GM23338 (cell line): Measurements from ENCODE around the gene PMEL. TPM values are rescaled to one million over a fixed set of nuclear protein-coding genes. Genes with fewer than 3 reads are reported as not detected.

Experiments
- ATAC-seq: fragments of 200-7000 bp; cut with Tn5 transposase; 3 replicates; pipeline ENCODE4 v1.9.1; 2020
- DNase-seq: peaks from one replicate; pipeline ENCODE4 v3.0.0-alpha.2; 2015; ENCODE audit warnings: low spot score
- H2AFZ ChIP-seq: fragments of 200-600 bp; sonication (generic); 2 replicates; pipeline ENCODE4 v1.8.0; 2016; ENCODE audit warnings: antibody characterized with exemption, mild to moderate bottlenecking, moderate library complexity
- H3F3A ChIP-seq: fragments of 200-600 bp; sonication (generic); replicated peaks from 2 replicates; pipeline ENCODE4 v1.8.0; 2017; ENCODE audit warnings: antibody characterized with exemption, mixed run types, low read depth
- H3K27ac ChIP-seq: fragments of 200-600 bp; sonication (generic); 2 replicates; pipeline ENCODE4 v1.6.1; 2016; ENCODE audit warnings: low read depth
- H3K27me3 ChIP-seq: fragments of 200-600 bp; sonication (generic); 2 replicates; pipeline ENCODE4 v1.8.0; 2016; ENCODE audit warnings: mild to moderate bottlenecking, mixed run types, moderate library complexity; ENCODE audit not compliant: insufficient read depth
- H3K36me3 ChIP-seq: fragments of 200-600 bp; sonication (generic); 2 replicates; pipeline ENCODE4 v1.8.0; 2016; ENCODE audit warnings: mild to moderate bottlenecking; ENCODE audit not compliant: insufficient read depth
- H3K4me1 ChIP-seq: fragments of 200-600 bp; sonication (generic); 2 replicates; pipeline ENCODE4 v1.8.0; 2016; ENCODE audit warnings: mild to moderate bottlenecking, moderate library complexity; ENCODE audit not compliant: insufficient read depth
- H3K4me2 ChIP-seq: fragments of 200-600 bp; sonication (generic); 2 replicates; pipeline ENCODE4 v1.7.1; 2017; ENCODE audit warnings: mixed run types
- H3K4me3 ChIP-seq: fragments of 200-600 bp; sonication (generic); 2 replicates; pipeline ENCODE4 v1.6.1; 2016; ENCODE audit warnings: mixed run types
- H3K79me2 ChIP-seq: fragments of 200-600 bp; sonication (generic); replicated peaks from 2 replicates; pipeline ENCODE4 v1.8.0; 2017; ENCODE audit warnings: mild to moderate bottlenecking; ENCODE audit not compliant: insufficient read depth
- H3K9me2 ChIP-seq: fragments of 200-600 bp; sonication (generic); 2 replicates; pipeline ENCODE4 v1.8.0; 2017; ENCODE audit not compliant: insufficient read depth
- H4K20me1 ChIP-seq: fragments of 200-600 bp; sonication (generic); replicated peaks from 2 replicates; pipeline ENCODE4 v1.8.0; 2017; ENCODE audit warnings: mild to moderate bottlenecking; ENCODE audit not compliant: insufficient read depth
- H3K27ac Mint-ChIP-seq: 2 replicates; pipeline ENCODE4 v1.8.0; 2020; ENCODE audit warnings: inconsistent platforms, mild to moderate bottlenecking, moderate library complexity, mixed read lengths
- H3K27me3 Mint-ChIP-seq: 3 replicates; pipeline ENCODE4 v1.8.0; 2022; ENCODE audit warnings: low read depth, mild to moderate bottlenecking, moderate library complexity, mixed read lengths, inconsistent platforms; ENCODE audit not compliant: insufficient read depth, poor library complexity
- H3K36me3 Mint-ChIP-seq: 3 replicates; pipeline ENCODE4 v1.8.0; 2021; ENCODE audit warnings: low read depth, mild to moderate bottlenecking, inconsistent platforms, moderate library complexity, mixed read lengths
- H3K4me1 Mint-ChIP-seq: 3 replicates; pipeline ENCODE4 v1.8.0; 2020; ENCODE audit warnings: mild to moderate bottlenecking, inconsistent platforms, mixed read lengths
- H3K4me3 Mint-ChIP-seq: 3 replicates; pipeline ENCODE4 v1.8.0; 2021; ENCODE audit warnings: moderate library complexity, mild to moderate bottlenecking, inconsistent platforms, mixed read lengths
- H3K9me3 Mint-ChIP-seq: 3 replicates; pipeline ENCODE4 v1.8.0; 2020; ENCODE audit warnings: moderate library complexity, mild to moderate bottlenecking, inconsistent platforms, mixed read lengths
- CREB1 ChIP-seq: fragments of 250-450 bp; sonication (Bioruptor Pico); IDR thresholded peaks from 2 replicates; pipeline ENCODE4 v1.5.0; 2020; ENCODE audit warnings: low read depth, mild to moderate bottlenecking, moderate library complexity
- CTCF ChIP-seq, 2 experiments: fragments of 200-600 bp in 1 of 2; sonication (generic) in 1 of 2; conservative IDR thresholded peaks; 2 replicates each; pipeline versions ENCODE4 v1.5.1 to v1.6.1; 2016 to 2017; ENCODE audit warnings: antibody characterized with exemption in 2 of 2, low read depth in 2 of 2, mild to moderate bottlenecking in 2 of 2, moderate library complexity in 1 of 2
- ETS1 ChIP-seq: IDR thresholded peaks from 2 replicates; pipeline ENCODE4 v1.6.1; 2016; ENCODE audit warnings: antibody characterized with exemption
- EZH2 ChIP-seq: fragments of 200-600 bp; sonication (generic); IDR thresholded peaks from one replicate; pipeline ENCODE4 v1.8.0; 2017; ENCODE audit warnings: antibody characterized with exemption, mild to moderate bottlenecking, low read depth; ENCODE audit not compliant: unreplicated experiment
- JUNB ChIP-seq: IDR thresholded peaks from one replicate; pipeline ENCODE4 v1.6.1; 2016; ENCODE audit warnings: antibody characterized with exemption; ENCODE audit not compliant: unreplicated experiment
- NANOG ChIP-seq: IDR thresholded peaks from 2 replicates; pipeline ENCODE4 v1.6.1; 2016; ENCODE audit warnings: antibody characterized with exemption, borderline replicate concordance
- POLR2AphosphoS5 ChIP-seq: IDR thresholded peaks from 2 replicates; pipeline ENCODE4 v1.6.1; 2016; ENCODE audit warnings: antibody characterized with exemption, low read depth
- REST ChIP-seq: IDR thresholded peaks from one replicate; pipeline ENCODE4 v1.6.1; 2018; ENCODE audit warnings: antibody characterized with exemption; ENCODE audit not compliant: unreplicated experiment
- STAT1 ChIP-seq: IDR thresholded peaks from one replicate; pipeline ENCODE4 v1.6.1; 2016; ENCODE audit warnings: antibody characterized with exemption; ENCODE audit not compliant: unreplicated experiment
- ZNF114 ChIP-seq: fragments of 250-450 bp; sonication (Bioruptor Pico); IDR thresholded peaks from 2 replicates; pipeline ENCODE4 v1.5.0; 2020; ENCODE audit warnings: mild to moderate bottlenecking, moderate library complexity
- ZNF331 ChIP-seq: fragments of 250-450 bp; sonication (Bioruptor Pico); IDR thresholded peaks from 2 replicates; pipeline ENCODE4 v1.5.0; 2020; ENCODE audit warnings: low read depth, mild to moderate bottlenecking, moderate library complexity
- polyA plus RNA-seq: library from polyadenylated mRNA; unstranded; fragments of >200 nt; fragmentation: Nextera tagmentation; extraction: Ambion mirVana; gene quantifications from 2 replicates; pipeline ENCODE4 v1.2.1, GENCODE V29; 2016
- total RNA-seq: library from RNA; depleted of rRNA; stranded (reverse); fragments of >200 nt; shearing (Covaris generic); gene quantifications from 2 replicates; pipeline ENCODE4 v1.2.3, GENCODE V29; 2014

The PMEL gene
- total and polyA plus RNA-seq, 2 experiments from 2014 or later: 68.1 to 108 TPM

GRCh38 chr12:56014205-56014604, 48.4 kb upstream of the PMEL start (continued):
- TF ChIP-seq REST (no peak), EZH2 (no peak), ZNF331 (CRISPR knock-in tag) (no peak), ETS1 (no peak), CTCF (conservative IDR thresholded peaks at IDR 0.05; ENCODE audit: low read depth in 2 of 2) (no peak)

GRCh38 chr12:56013482-56013881, 47.6 kb upstream of the PMEL start:
- H3K27ac ChIP-seq: no peak overlapping the region
- TF ChIP-seq EZH2 (no peak), ETS1 (no peak), JUNB (no peak), REST (no peak), CREB1 (CRISPR knock-in tag) (no peak), STAT1 (no peak), POLR2AphosphoS5 (no peak), NANOG (no peak), ZNF331 (CRISPR knock-in tag) (no peak), ZNF114 (no peak)

More at GRCh38 chr12:56013482-56013881, 47.6 kb upstream of the PMEL start:
- Histone ChIP-seq H3K9me2 (no peaks in the 10 kb centered on the region), H4K20me1 (no peaks in the 10 kb centered on the region), H3K4me2 (no peak overlapping the region), H3F3A (0 out of 2 replicates have a peak, but pooled peaks cover 4% of the 10 kb centered on the region), H3K27me3 (no peaks in the 10 kb centered on the region), H3K36me3 (no peaks in the 10 kb centered on the region; the same call in 1 of the 2 replicates), H2AFZ (no peak overlapping the region), H3K79me2 (no peaks in the 10 kb centered on the region), H3K4me3 (no peak overlapping the region), H3K4me1 (peaks cover 2% of the 10 kb centered on the region)
- DNase-seq: no peak
- Mint-ChIP-seq H3K4me1 (peaks cover 7% of the 10 kb centered on the region; the same call in 2 of the 3 replicates), H3K27ac (no peak overlapping the region; the same call in 1 of the 2 replicates), H3K4me3 (no peak overlapping the region), H3K9me3 (no peaks in the 10 kb centered on the region), H3K36me3 (peaks cover 10% of the 10 kb centered on the region; the same call in 1 of the 3 replicates), H3K27me3 (peaks cover 8% of the 10 kb centered on the region)
- ATAC-seq: no peak
